Skeletal muscle cell (primary cell): ENCODE data around the gene NUDT8.
"Not testable (repeated sequence)": the region's sequence is repeated elsewhere in the genome, so short reads cannot be mapped to it uniquely, and the experiment has no call there.

Experiments
- DNase-seq: peaks from one replicate; pipeline ENCODE4 v3.0.0-alpha.2; 2010; ENCODE audit warnings: low read depth
- H3K4me3 ChIP-seq: 2 replicates; pipeline ENCODE4 v1.5.1; 2011; ENCODE audit warnings: low read depth, mild to moderate bottlenecking, control low read depth, low read length, moderate library complexity

NUDT8 gene

DNA sequence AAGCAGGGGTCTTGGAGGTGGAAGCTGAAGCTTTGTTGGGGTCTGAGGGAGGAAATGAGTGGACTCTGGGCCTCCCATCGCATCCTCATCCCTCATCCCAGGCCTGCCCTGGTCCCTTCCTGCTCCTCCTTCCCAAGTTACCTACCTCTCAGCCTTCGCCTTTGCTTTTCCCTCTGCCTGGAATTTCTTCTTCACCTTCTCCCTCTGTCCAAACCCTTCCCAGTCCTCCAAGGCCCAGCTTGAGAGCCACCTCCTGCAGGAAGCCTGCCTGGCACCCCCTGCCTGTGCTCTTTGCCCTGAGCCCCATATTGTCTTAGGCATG, 2.1 kb upstream of the NUDT8 start:
- no peak overlapping the region for H3K4me3 ChIP-seq
- no peak for DNase-seq

DNA sequence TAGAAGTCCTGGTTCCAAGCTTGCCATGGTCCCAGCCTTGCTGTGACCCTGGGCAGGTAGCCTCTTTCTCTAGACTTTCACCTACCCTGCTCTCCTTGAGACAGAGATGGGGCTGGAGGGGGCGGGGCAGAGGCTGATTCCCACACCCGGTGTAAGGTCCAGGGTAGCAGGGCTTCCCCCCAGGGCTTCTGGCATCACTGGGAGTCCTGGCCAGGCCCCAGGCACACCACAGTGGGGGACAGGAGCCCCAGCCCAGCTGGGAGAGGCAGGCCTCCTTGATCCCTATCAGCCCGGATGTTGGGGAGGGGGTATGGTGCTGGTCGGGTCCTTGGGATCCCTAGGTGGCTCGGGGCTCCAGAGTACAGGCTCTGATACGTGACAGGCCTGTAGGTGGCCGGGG, 1.7 kb upstream of the NUDT8 start:
- no peak overlapping the region for H3K4me3 ChIP-seq
- no peak for DNase-seq

DNA sequence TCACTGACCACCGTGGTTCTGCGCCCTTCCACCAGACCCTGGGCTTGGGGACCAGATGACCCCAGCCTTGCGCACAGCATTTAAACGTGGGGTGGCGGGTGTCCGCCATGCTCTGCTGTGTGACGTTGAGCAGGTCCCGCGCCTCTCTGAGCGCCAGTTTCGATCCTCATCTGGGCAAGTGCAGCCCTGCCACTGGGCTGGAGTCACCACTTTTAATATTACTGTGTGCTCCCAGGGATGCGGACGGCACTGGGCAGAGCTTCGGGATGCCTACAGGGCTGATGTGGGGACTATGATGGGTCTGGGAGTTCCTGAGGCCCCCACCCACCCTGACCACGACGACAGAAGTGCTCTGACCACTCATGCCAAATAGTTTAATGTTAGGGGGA, 1.2 kb upstream of the NUDT8 start:
- H3K4me3 ChIP-seq: peak overlapping the region; percentile 74
- DNase-seq: no peak

DNA sequence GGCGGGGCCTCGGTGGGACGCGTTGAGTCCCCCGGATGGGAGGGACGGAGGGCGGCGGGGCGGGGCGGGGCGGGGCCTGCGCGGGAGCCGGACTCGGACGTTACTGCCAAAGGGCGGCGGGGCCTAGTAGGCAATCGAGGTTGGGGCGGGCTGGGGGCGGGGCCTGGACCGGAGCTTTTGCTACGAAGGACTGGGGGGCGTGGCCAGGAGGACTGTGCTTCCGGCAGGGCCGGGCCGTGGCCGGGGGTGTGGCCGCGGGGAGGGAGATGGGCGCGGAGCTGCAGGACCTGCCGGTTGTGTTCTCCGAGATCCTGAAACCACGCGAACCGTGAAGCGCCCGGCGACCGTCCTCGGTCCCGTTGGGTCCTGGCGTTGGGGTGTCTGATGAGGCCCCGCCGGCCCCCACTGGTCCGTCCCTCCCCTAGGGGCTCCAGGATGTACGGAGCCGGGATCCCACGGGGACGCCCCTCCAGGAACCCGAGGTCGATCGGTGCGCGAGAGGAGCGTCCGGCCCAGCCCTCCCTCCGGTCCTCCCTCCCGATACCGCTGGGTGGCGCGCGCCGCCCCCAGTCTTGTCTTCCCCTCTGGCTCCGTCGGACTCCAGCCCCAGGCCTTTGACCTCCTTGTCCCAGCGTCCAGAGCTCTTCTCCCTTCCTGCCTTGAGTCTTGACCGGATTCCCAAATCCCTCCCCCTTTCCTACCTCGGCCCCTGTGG, 648 bp upstream of the NUDT8 start:
- peak; percentile 82 for DNase-seq
- H3K4me3 ChIP-seq: peak overlapping the region; percentile 74

DNA sequence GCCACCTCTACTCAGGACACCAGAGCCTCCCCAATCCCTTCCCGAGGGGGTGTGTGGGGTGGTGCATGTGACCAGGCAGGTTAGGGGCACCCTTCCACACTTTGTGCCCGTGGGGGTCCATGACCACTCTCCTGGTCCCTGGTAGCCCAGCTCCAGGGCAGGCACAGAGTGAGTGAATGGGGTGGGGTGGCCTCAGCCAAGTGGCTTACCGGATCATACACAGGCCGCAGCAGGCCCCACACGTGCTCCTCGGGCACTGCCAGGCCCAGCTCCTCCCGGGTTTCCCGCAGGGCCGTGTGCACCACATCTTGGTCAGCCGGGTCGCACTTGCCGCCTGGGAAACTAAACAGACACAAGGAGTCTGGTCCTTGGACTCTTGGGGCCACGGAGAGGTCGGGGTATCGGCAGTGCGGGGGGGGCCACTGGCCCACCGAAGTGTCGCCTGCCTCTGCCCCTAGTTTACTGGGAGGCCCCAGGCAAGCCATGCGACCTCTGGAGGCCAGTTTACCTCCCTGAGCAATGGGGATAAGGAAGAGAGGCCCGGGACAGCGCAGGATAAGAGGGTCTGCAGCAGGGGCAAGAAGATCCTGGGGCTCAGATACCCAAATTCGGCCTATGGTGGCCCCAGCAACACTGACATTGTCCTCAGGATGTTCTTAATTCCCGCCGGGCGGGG, 889 bp downstream of the NUDT8 start:
- H3K4me3 ChIP-seq: peak overlapping the region; percentile 60
- no peak for DNase-seq

DNA sequence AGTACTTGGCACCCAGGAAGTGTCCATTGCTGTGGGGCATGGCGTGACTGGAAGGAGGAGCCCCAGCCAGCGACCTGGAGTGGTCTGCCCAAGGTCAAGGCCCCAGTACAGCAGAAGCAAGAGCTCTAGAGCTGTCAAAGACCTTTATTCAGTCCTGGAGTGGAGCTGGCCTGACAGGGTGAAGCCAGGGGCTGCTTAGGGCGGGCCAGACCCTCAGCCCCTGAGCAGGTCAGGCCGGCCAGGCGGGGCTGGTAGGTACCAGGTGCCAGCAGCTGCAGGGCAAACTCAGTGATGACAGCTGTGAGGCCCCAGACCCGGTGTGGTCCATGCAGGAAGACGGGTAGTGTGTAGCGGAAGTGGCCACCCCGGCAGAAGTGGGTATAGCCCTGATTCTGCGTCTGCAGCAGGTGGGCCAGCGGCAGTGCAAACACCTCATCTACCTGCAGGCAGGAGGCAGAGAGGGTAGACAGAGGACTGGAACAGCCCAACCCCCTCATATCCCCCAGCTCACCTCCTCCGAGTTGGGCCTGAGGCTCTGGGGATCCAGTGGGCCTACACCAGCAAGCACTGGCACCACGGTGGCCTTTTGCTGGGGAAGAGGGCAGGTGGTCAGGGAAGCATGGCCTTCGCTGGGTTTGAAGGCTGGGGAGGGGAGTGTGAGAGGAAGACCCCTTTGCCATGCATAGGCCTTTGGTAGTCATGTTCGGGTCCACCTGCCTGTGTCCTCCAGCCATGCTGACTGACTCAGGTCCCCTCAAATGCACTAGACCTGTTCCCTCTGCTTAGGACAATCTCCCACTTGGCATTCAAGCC, 1.7 kb downstream of the NUDT8 start:
- H3K4me3 ChIP-seq: no peak overlapping the region
- no peak for DNase-seq

DNA sequence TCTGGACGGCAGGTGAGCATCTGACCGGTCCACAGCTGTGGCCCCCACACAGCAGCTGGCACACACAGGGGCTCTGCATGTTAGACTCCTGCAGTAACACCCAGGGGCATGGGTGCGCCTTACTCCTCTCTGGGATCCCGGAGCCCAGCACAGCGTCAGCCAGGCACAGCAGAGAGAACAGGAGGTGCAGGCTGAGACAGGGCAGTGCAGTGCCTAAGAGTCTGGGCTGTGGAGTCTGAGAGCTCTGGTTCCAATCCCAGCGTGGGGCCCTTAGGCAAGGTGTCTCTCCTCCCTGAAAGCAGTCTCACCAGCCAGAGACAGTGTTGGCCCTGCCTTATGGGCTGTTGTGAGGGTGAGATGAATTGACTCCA, 2.3 kb downstream of the NUDT8 start:
- no peak overlapping the region for H3K4me3 ChIP-seq
- no peak for DNase-seq

DNA sequence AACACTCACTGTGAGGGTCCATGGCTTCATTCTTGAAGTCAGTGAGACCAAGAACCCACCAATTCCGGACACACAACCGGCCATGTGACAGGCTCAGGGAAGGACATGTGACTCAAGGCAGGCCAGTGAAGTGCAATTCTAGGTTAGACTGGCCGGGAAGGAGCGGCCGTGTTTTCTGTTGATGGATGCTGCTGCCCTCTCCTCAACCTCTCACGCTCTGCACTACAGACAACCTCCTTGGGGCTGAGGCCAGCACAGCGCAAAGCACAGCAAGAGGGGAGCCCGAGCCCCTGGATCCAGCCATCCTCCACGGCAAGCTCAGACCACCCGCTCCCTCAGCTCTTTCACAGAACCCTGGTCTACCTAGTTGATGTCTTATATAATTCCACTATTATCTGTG, 2.8 kb downstream of the NUDT8 start:
- no peak overlapping the region for H3K4me3 ChIP-seq
- no peak for DNase-seq

DNA sequence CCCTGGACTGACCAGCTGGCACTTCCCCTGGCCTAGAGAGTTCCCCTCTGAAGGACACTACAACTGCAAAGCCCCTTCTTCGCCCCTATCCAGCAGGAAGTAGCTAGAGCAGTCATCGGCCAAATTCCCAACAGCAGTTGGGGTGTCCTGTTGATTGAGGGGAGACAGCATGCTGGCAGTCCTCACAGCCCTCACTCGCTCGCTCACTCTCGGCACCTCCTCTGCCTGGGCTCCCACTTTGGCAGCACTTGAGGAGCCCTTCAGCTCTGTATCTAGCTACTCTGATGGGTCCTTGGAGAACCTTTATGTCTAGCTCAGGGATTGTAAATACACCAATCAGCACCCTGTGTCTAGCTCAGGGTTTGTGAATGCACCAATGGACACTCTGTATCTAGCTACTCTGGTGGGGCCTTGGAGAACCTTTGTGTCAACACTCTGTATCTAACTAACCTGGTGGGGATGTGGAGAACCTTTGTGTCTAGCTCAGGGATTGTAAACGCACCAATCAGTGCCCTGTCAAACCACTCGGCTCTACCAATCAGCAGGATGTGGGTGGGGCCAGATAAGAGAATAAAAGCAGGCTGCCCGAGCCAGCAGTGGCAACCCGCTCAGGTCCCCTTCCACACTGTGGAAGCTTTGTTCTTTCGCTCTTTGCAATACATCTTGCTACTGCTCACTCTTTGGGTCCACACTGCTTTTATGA, 3.5 kb downstream of the NUDT8 start:
- H3K4me3 ChIP-seq, DNase-seq: not testable (repeated sequence)

DNA sequence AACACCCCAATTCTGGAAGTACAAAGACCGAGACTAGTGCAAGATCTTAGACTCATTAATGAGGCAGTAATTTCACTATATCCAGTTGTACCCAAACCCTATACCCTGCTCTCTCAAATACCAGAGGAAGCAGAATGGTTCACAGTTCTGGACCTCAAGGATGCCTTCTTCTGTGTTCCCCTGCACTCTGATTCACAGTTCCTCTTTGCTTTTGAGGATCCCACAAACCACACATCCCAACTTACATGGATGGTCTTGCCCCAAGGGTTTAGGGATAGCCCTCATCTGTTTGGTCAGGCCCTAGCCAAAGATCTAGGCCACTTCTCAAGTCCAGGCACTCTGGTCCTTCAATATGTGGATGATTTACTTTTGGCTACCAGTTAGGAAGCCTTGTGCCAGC, 5.9 kb downstream of the NUDT8 start:
- not testable (repeated sequence) for DNase-seq

DNA sequence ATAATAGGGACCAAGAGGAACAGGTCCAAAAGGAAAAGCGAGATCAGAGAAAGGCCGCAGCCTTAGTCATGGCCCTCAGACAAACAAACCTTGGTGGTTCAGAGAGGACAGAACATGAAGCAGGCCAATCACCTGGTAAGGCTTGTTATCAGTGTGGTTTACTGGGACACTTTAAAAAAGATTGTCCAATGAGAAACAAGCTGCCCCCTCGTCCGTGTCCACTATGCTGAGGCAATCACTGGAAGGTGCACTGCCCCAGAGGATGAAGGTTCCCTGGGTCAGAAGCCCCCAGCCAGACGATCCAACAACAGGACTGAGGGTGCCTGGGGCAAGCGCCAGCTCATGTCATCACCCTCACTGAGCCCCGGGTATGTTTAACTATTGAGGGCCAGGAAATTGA, 6.8 kb downstream of the NUDT8 start:
- DNase-seq, H3K4me3 ChIP-seq: not testable (repeated sequence)

More for the DNA sequence above, 5.9 kb downstream of the NUDT8 start:
- not testable (repeated sequence) for H3K4me3 ChIP-seq

DNA sequence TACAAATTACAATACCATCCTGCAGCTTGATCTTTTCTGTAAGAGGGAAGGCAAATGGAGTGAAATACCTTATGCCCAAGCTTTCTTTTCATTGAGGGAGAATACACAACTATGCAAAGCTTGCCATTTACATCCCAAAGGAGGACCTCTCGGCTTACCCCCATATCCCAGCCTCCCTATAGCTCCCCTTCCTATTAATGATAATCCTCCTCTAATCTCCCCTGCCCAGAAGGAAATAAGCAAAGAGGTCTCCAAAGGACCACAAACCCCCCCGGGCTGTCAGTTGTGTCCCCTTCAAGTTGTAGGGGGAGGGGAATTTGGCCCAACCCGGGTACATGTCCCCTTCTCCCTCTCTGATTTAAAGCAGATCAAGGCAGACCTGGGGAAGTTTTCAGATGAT, 7.8 kb downstream of the NUDT8 start:
- DNase-seq, H3K4me3 ChIP-seq: not testable (repeated sequence)

DNA sequence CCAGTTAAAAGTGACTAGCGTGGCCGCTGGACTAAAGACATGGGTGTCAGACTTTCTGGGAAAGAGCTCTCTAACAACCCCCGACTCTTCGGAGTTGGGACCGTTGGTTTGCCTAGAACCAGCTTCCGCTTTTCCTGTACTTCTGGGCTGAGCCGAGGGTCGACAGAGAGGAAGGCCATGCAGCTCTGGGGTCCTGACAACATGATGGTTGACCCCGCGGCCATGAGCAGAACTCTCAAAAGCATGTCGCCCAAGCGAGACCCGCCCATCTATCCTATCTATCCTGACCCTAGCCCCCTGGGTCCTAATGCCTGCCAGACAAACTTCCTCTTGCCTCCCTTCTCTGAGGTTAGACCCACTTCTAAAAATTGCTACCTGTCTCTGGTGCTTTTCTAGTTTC, 9.1 kb downstream of the NUDT8 start:
- DNase-seq, H3K4me3 ChIP-seq: not testable (repeated sequence)

DNA sequence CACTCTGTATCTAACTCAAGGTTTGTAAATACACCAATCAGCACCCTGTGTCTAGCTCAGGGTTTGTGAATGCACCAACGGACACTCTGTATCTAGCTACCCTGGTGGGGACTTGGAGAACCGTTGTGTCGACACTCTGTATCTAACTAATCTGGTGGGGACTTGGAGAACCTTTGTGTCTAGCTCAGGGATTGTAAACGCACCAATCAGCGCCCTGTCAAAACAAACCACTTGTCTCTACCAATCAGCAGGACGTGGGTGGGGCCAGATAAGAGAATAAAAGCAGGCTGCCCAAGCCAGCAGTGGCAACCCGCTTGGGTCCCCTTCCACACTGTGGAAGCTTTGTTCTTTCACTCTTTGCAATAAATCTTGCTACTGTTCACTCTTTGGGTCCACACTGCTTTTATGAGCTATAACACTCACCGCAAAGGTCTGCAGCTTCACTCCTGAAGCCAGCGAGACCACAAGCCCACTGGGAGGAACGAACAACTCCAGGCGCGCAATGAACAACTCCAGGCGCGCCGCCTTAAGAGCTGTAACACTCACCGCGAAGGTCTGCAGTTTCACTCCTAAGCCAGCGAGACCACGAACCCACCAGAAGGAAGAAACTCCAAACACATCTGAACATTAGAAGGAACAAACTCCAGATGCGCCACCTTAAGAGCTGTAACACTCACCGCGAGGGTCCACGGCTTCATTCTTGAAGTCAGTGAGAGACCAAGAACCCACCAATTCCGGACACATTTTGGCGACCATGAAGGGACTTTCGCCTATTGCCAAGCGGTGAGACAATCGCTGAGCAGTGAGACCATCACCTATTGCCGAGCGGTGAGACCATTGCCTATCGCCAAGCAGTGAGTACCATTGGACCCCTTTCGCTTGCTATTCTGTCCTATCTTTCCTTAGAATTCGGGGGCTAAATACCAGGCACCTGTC, 9.8 kb downstream of the NUDT8 start:
- not testable (repeated sequence) for DNase-seq, H3K4me3 ChIP-seq

DNA sequence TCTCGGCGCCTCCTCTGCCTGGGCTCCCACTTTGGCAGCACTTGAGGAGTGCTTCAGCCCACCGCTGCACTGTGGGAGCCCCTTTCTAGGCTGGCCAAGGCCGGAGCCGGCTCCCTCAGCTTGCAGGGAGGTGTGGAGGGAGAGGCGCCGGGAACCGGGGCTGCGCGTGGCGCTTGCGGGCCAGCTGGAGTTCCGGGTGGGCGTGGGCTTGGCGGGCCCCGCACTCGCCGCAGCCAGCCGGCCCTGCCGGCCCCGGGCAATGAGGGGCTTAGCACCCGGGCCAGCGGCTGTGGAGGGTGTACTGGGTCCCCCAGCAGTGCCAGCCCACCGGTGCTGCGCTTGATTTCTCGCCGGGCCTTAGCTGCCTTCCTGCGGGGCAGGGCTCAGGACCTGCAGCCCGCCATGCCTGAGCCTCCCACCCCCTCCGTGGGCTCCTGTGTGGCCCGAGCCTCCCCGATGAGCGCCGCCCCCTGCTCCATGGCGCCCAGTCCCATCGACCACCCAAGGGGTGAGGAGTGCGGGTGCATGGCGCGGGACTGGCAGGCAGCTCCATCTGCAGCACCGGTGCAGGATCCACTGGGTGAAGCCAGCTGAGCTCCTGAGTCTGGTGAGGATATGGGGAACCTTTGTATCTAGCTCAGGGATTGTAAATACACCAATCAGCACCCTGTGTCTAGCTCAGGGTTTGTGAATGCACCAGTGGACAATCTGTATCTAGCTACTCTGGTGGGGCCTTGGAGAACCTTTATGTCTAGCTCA, 10.7 kb downstream of the NUDT8 start:
- not testable (repeated sequence) for H3K4me3 ChIP-seq

DNA sequence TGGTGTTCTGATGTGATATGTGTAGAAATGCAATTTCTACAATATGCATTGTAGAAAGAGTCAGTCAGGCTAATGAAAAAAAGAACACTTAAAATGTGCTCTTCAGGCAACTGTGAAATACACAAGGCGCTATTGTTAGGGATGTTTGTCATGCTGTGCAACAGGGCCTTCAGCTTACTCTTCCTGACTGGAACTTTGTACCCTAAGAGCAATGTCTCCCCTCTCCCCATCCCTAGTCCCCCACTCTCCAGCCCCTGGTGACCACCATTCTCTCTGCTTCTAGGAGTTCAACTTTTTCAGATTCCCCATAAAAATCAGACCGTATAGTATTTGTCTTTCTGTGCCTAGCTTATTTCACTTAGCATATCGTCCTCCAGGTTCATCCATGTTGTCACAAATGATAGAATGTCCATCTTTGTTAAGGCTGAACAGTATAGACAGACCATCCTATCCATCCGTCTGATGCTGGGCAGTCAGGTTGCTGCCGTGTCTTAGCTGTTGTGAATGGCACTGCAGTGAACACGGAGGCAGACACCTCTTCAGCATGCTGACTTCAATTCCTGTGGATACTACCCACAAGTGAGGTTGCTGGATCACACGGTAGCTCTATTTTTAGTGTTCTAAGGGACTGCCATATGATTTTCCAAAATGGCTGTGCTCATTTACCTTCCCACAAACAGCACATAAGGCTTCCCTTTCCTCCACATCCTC, 12.3 kb downstream of the NUDT8 start:
- no peak overlapping the region for H3K4me3 ChIP-seq
- no peak for DNase-seq

More for the DNA sequence above, 10.7 kb downstream of the NUDT8 start:
- not testable (repeated sequence) for DNase-seq

DNA sequence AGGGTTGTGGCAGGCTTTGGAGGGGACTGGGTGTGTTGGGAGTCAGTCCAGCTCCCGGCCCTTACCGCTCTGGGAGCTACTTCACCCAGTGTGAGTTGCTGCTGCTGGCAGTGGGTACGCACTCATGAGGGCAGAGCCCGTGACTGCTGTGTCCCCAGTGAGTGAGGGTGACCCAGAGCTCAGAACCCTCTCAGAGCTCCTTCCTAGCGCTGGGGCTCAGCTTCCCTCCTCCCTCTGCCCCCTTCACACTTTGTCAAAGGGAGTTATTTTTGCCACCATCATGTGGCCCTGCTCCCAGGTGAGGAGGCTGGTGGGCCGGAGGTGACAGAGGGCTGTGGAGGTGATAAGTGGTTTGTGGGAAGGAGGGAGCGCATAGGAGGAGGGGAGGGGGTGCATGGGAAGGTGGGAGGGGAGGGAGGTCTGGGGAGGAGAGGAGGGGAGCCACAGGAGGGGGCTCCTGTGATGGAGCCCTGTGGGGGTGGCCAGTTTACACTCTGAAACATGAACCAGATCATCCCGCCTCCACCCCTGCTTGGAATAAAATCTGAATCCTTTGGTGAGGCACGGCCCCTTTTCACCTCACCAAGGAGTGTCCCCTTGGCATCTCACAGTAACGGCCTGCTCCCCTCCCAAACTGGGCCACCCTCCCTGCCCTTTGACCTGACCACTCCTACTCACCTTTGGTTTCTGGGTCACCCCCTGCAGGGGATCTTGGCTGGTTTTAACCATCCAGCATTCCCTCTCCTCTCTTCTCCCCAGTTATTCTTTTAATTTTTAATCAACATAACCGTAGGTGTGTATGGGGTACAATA, 13.1 kb downstream of the NUDT8 start:
- no peak overlapping the region for H3K4me3 ChIP-seq
- no peak for DNase-seq
